ENCODE measurements around the gene LARP4B.

GRCh38 chr10:770975-771374, 160.5 kb downstream of the LARP4B start:
- TF ChIP-seq CTCF (conservative IDR thresholded peaks at IDR 0.05; ENCODE audit: low read depth in 2 of 2), result no peak
- TF ChIP-seq ZNF331 (CRISPR knock-in tag; IDR thresholded peaks at IDR 0.05; ENCODE audit: low read depth), result no peak
- no peak for TF ChIP-seq EZH2 (IDR thresholded peaks at IDR 0.05; ENCODE audit: low read depth, unreplicated experiment)
- no peak for TF ChIP-seq POLR2AphosphoS5 (IDR thresholded peaks at IDR 0.05; ENCODE audit: low read depth)
